GM18868 (cell line): ENCODE data around the gene TBX4.
"Not testable (repeated sequence)": the region's sequence is repeated elsewhere in the genome, so short reads cannot be mapped to it uniquely, and the experiment has no call there.

Experiments
- ATAC-seq: cut with Tn5 transposase; IDR thresholded peaks from one replicate; pipeline ENCODE4 v1.9.1; 2021; ENCODE audit warnings: mild to moderate bottlenecking, moderate library complexity; ENCODE audit not compliant: unreplicated experiment

The TBX4 gene

DNA sequence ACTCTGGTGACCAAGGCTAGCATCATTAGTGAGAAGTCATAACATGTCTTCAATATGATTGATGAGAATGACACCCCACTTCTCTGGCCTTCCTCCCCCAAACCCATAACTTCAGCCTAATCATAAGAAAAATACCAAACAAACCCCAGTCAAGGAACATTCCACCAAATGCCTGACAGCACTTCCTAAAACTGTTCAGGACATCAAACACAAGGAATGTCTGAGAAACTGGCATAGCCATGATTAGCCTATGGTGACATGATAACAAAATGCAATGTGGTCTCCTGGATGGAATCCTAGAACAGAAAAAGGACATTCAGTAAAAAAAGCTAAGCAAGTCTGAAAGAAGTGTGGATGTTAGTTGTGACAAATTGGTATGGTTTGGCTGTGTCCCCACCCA is 24.7 kb upstream of the TBX4 start:
- no peak for ATAC-seq

DNA sequence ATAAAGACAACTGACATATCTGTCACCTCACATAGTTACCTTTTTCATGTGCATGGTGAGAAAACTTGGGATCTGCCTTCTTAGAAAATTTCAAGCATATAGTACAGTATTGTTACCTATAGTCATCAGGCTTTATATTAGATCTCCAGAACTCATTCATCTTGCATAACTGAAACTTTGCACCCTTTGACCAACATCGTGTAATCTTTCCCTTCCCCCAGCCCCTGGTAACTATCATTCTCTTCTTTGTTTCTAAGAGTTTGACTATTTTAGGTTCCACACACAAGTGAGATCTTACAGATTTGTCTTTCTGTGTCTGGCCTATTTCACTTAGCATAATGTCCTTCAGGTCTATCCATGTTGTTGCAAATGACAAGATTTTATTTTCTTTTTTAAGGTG is 22.9 kb upstream of the TBX4 start:
- no peak for ATAC-seq

DNA sequence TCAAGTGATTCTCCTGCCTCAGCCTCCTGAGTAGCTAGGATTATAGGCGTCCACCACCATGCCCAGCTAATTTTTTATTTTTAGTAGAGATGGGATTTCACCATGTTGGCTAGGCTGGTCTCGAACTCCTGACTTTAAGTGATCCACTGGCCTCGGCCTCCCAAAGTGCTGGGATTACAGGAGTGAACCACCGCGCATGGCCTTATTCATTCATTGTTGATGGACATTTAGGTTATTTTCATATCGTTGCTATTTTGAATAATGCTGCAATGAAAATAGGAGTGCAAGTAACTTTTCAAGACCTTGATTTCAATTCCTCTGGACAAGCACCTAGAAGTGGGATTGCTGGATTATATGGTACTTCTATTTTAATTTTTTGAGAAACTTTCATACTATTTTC is 22.4 kb upstream of the TBX4 start:
- not testable (repeated sequence) for ATAC-seq

DNA sequence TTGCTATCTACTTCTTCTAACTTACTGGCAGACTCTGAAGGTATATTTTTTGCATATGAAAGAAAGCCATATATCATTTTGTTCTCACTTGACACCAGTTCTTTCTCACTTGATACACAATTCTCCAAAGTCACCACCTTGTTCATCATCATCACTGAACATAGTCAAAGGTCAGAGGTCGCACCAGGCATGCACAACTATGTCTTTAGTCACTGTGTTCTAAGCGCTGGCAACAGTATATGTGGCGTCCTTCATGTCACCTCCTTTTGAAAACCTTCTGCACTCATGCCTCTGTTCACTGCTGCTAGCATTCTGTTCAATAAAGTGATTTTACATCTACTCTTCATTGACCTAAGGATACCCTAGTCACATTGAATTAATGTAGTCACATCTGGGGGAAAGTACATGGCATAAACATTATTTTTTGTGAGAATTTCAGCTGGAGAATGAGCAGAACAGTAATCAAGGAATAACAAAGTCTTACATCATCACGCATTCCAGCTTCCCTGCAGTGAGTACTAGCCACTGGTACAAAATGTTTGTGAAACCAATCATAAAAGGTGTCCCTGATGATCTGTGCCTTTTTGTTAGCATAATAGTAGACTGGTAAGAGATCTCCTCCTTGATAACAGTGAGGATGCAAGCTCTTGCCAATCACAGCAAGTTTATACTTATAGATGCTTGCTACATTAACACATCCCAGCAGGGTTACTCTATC is 20.5 kb upstream of the TBX4 start:
- no peak for ATAC-seq

DNA sequence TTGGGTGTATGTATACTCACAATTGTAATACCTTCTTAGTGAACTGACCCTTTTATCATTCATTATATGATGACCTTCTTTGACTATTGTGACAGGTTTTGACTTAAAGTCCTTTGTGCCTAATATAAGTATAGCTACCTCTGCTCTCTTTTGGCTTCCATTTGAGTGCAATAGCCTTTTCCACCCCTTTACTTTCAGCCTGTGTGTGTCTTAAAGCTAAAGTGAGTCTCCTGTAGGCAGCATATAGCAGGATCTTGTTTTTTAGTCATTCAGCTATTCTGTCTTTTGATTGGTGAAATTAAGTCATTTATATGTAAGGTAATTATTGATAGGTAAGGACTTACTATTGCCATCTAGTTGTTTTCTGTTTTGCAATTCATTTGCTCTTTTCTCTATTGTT is 15.9 kb upstream of the TBX4 start:
- ATAC-seq: no peak

DNA sequence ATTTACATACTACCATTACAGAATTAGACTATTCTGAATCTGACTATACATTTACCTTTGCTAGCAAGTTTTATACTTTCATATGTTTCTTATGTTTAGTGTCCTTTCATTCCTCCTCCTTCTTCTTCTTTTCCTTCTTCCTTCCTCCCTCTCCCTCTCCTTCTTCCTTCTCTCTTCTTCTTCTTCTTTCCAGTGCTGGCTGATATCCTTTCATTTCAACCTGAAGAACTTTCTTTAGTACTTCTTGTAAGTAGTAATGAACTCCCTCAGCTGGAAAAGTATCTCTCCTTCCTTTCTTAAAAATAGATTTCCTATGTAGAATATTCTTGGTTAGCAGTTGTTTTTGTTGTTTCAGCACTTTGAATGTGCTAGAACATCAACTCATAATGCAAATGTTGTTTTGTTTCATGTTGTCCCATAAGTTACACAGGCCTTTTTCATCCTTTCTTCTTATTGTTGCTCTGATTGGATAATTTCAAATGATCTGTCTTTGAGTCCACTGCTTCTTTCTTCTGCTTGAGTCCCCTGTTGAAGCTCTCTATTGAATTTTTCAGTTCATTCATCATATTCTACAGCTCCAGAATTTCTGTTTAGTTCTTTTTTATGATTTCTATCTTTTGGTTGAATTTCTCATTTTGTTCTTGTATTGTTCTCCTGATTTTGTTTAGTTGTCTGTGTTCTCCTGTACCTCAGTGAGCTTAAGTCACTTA is 15.1 kb upstream of the TBX4 start:
- no peak for ATAC-seq

DNA sequence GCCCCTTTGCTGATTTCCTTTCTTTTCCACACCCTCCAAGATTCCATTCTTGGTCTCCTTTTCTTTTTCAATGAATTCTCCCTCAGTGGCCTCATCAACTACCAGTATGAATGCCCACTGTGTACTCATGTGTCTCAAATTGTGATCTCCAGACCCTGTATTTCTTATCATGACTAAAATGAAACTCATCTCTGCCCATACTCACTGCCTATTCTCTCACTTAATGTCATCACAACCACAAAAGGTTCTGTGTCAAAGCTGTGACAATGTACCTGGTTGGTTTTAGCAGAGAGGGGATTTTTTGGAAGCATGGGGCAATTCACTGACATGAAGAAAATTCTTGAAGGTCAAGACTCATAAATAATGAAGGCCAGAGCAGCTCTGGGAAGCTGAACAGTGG is 11.5 kb upstream of the TBX4 start:
- peak; percentile 67 for ATAC-seq

DNA sequence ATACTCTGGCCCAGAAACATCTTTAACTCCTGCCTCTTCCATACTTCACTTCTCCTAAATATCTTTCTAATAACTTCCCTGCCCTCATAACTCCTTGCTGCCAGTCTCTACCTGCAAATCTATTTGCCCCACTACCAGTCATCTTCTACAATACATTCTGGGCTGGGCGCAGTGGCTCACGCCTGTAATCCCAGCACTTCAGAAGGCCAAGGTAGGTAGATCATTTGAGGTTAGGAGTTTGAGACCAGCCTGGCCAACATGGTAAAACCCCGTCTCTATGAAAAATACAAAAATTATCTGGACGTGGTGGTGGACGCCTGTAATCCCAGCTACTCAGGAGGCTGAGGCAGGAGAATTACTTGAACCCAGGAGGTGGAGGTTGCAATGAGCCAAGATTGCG is 10.7 kb upstream of the TBX4 start:
- ATAC-seq: not testable (repeated sequence)

DNA sequence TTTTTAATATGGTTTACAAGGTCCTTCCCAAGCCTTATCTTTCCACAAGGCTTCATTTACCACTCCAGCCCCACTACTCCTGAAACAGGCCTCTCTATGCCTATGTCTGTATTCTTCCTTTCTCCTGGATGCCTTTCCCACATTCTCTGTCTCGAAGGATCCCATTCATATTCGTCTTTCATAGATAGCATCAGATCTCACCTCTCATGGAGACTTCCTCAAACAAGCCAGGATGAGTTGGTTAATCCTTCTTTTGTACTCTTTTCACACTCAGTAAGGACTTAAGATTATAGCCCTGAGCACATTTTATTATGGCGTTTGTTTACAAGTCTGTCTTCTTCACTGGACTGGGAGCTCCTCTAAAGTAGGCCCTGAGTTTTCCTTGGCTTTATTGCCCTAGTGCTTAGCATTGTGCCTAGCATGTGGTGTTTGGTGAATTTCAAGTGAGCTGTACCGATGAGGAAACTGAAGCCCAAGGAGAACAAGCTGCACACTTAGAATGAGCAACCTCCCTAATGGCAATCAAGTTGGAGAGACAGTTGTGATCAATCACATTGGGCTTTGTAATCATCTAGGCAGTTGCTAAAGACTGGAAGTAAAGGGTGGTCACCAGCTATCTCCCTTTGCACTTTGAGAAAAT is 10.0 kb upstream of the TBX4 start:
- ATAC-seq: no peak

DNA sequence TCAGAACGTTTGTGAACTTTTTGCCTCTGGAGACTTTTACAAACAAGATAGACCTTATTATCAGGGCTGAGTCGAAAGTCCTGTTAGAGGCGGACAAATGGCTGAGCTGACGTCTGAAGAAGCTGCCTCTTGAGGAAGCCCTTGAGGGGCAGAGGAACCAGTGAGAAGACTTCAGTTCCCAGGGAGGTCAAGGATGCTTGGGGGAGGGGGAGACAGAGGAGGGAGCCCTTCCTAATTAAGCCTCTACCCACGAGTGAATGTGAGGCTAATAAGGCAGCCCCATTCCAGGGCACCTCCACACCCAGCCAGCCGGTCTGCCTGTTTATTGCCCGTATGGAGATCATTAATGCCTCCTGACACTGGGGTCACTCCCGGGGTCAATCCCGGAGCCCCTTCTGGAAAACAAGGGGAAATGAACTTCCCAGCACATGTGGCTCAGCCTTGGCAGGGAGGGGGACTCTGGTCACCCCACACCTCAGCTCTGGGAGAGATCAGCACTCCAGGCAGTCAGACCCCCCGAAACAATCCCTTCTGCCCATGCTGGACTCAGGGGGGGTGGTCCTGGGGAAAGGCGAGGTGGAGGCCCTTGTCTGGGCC is 9.2 kb upstream of the TBX4 start:
- ATAC-seq: no peak

DNA sequence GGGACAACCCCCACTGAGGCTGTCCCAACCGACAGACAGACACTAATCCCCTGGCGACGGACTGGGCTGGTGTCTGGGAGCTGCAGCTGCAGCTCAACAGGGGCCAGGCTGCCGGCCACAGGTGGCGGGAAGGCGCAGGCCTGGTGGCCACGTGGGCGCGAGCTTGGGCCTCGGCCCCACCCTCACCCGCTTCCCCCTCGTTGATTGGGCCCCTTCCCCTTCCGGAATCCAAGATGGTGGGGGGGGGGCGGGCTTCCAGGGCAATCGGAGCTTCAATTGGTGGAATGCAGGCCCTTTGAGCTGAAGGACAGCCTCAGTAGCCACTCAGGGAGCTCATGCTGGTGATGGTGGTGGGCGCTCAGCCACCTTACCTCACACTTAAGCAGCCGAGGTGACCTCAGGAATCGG is 8.7 kb upstream of the TBX4 start:
- no peak for ATAC-seq

DNA sequence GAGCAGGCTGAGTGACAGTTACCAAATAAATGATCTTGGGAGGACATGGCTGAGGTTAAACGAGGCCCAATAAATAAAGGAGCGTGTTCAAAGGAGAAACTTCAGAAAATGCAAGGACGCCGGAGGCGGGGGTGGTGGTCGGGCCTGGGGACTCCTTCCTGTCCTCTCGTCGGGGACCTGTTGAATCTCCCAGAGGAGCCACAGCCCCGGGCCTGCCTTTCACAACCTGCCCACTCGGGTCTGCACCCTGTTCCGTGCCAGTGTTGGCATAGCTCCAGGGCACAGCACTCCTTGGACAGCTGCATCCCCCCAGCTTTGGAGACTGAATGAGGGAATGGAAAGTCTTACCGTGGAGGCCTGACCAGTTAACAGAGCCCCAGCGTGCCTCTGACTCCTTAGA is 8.1 kb upstream of the TBX4 start:
- no peak for ATAC-seq

DNA sequence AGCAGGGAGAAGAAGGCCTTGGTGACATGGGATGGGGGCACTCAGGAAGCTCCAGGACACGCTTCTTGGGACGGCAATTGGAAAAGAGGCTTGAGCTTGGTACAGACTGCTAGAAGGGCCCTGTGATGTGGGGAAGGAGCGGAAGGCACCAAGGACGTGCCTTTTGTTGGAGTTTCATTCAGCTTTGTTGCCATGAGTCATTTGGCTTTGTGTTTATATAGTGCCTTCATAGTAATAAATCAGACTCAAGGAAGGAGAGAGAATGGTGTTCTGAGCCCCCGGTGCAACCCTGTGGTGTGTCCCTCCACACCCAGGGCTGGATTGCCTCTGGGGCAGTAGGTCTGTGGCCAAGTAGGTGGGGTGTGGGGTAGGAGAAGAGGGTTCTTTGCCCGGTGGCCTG is 7.4 kb upstream of the TBX4 start:
- no peak for ATAC-seq

DNA sequence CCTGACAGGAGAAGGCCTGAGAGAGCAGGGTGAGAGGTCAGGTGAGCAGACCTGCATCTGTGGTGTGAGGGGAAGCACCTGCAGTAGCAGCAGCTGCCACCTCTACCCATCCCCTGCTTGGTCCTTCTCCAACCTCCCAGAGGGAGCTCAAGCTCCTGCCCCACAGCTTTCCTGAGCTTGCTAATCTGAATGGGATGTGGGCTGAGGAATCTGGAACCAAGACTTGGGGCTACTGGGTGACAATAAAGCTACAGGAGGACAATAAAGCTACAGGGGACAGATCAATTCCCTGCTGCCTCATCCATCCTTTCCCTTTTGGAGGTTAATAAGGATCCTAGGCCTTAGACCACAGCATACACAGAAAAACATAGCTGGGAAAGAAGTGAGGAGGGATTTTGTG is 4.9 kb upstream of the TBX4 start:
- ATAC-seq: no peak

DNA sequence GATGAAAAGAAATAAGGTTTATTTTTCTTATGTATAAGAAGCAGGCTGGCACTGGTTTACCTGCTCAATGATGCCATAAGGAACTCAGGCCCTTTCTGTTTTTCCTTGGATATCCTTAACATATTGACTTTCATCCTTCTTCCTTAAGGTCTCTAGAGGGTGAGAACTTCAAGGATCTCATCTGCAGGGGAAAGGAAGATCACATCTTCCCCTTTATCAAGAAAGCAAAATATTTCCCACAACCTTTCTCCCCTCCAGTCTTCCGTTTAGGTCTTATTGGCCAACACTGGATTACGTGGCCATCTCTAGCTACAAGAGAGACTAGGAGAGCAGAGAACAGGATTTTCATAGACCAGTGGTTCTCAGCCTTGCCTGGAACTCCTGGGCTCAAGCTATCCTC is 4.2 kb upstream of the TBX4 start:
- no peak for ATAC-seq

DNA sequence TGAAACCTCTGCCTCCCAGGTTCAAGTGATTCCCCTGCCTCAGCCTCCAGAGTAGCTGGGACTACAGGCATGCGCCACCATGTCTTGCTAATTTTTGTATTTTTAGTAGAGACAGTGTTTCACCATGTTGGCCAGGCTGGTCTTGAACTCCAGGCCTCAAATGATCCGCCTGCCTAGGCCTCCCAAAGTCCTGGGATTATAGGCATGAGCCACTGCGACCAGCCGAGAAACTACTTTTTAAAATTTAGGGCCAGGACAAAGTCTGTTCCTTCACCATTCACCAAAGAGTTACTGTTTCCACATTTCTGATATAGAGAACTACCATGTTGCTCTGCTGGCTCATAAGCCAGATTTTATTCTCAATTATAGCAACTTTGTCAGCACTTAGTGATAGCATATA is 3.1 kb upstream of the TBX4 start:
- not testable (repeated sequence) for ATAC-seq

DNA sequence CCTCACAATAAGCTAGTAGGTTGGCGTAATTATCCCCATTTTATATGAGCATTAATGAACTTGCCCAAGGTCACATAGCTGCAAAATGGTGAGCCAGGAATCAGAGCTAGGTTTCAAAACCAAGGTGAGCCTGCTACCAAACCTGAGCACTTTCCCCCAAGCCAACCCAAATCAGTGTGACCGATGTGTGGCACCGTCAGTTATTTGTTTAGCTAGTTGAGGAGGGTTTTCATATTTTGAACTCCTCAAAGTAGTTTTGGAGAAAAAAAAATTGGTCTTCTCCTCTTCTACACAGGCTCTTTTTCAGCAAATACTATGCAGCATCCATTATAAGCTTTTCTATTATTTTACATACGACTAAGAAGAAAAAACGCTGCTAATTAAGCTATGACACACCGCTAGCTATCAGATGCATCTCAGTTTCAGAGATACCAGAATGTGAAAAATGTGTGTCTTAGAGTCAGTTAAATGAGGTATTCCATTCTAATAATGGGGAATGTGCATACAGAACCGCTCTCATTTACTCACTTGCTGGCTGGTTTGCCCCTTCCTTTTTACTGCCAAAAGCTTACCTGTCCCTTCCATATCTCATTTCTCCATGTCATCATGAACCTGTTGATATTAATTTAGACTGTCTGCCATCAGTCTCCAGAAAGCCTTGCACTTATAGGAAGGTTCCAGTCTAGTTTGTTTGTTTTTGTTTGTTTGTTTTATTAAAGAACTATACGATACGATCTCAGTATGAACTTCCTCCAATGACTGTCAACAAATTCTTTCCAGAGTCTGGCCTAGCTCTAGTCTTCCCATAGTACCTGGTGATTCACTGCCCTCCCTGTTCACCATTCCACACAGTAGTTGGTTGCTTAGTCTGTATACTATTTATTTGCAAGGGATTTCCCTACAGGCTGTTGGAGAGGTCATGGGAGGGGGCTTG is 2.2 kb upstream of the TBX4 start:
- ATAC-seq: no peak

DNA sequence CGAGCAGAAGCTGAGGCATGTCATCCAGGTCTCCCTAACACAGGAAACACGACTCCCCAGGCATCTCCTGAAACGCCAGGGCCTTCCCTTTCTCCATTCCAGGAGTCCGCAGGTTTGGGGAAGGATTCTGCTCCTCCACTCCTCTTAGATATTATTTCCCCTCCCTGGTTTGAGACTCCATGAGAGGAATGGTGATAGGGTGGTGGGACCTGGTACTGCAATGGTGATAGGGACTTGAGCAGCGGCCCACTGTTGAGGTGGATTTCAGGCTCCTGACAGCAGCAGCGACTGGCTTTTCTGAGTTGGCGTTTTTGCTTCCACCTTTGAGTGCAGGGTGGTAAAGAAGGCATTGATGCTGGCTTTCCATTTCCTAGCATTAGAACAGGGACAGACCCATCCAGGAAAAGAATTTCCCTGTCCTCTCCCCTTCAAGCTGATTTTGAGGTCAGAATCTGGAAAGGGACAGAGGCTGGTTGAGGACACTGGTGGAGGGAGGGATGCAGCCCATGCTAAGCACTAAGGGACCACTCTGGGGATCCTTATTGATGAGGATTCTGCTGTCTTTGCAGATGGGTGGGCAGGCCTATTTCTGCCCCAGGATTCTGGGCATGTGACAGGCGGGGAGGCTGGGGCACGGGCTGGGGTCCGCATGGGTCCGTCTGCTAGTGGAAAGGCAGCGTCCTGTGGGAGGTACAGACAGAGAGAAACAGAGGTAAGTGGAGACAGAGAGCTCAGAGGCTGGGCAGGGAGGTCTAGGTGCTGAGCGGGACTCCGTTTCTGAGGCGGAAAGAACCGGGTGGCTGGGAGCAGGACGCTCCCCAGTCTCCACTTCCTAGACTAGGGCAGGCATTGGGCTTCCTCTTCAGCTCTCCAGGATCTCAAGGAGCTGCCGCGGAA is 1.3 kb upstream of the TBX4 start:
- ATAC-seq: no peak

DNA sequence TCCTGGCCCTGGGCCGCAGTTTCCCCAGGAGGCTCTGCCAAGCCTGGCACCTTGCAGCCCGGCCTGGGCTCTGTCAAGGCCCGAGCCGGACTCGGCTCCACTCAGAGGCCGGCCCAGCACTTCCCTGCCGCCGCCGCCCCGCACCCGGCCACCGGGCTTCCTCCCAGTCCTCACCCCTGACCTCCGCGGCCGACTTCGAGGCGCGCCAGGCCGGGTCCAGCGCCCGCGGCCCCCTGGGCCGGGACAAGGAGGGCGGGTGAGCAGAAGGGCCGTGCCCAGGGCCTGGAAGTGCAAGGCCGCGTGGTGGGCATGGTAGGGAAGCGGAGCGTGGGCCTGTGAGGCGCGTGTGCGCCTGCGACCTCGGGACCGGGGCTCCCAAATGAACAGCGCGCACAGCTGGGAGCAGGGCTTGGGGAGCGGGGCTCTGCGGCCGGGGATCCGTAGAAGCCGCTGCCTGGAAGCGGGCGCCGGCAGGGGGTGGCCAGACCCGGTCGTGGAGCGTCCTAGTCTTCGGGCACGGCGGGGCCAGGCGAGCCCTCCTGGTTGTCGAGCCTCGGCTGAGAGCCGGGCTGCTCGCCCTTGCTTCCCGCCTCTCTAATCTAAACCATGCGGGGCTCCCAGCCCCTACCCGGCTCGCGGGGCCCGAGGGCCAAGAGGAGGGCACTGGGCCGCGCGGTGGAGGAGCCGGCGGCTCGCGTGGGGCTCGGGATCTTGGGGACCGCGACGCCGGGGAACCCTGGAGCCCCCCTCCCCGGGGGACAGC is 503 bp upstream of the TBX4 start:
- no peak for ATAC-seq
